GM19099 (cell line): Measurements from ENCODE around the gene GPR15.
A peak's percentile ranks its signal among the peaks of the same experiment; 100 is the strongest.

Experiments used
- POLR2A ChIP-seq: IDR thresholded peaks from 3 replicates; pipeline ENCODE4 v1.6.1; 2011; ENCODE audit warnings: low read depth; ENCODE audit not compliant: insufficient read length; ENCODE audit errors: extremely low read depth

The GPR15 gene

DNA sequence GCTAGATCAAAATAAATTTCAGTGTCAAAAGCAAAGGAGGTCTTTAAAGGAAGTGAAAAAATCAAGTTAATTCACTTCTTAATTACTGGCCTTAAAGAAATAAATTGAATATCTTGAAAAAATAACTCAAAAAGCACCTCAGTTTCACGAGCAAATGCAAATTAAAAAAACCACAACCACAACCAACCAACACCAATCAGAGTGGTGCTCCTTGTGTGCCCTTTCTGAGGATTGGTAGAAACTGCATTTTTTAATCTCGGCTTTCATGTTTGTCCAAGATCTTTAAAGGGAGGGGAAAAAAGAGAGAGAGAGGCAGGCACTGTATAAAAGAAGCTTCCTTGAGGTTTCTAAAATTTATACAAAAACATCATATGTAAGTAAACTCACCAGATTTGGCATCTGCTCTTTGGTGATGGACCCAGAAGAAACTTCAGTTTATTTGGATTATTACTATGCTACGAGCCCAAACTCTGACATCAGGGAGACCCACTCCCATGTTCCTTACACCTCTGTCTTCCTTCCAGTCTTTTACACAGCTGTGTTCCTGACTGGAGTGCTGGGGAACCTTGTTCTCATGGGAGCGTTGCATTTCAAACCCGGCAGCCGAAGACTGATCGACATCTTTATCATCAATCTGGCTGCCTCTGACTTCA is at the start of gene GPR15:
Gene GPR15 (plus strand): TSS at position 357 of the 653 bp plus-strand sequence. CDS start 56 bp downstream, at position 413.
- TF ChIP-seq POLR2A: peak; percentile 49

- no peak for TF ChIP-seq POLR2A
Measured at GRCh38 chr3:98482717-98483482, 48.9 kb upstream of the GPR15 start.

DNA sequence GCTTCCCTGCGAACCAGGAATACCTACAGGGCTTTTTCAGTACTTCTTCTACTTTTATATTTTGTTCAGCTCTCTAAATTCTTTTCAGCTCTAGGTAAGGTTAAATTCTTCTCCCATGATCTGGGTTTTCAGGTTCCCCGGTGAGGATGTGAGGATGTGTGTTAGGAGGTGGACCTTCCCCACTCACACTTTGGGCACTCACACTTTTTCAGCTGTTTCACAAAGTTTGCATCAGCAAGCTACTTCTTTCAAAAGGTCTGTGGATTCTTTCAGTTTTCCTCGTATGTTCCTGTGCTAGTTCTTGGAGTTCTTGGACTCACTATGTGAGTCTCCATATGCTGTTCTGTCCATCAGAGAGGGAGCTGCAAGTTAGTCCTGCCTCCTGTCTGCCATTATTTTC is 48.2 kb upstream of the GPR15 start:
- no peak for TF ChIP-seq POLR2A

DNA sequence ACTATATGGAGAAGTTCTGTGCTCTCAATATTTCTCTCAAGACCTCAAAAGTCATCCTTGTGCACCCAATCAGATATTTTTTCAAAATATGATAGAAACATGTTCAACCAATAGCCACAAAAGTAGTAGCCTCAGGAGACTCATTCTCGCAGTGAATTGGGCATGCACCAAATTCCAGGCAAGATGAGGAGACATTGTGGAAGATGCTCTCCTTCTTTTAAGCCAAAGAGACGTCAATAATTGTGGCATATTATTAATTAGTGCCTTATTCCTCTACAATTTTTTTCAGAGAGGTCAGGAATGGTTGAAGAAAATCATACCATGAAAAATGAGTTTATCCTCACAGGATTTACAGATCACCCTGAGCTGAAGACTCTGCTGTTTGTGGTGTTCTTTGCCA is 34.4 kb upstream of the GPR15 start, which contains the start of gene OR5K2:
Gene OR5K2 (plus strand): TSS at position 301 of the 400 bp plus-strand sequence. CDS start 0 bp downstream, at position 301.
- TF ChIP-seq POLR2A: no peak

- TF ChIP-seq POLR2A: no peak
Measured at GRCh38 chr3:98500019-98500418, 31.8 kb upstream of the GPR15 start.

DNA sequence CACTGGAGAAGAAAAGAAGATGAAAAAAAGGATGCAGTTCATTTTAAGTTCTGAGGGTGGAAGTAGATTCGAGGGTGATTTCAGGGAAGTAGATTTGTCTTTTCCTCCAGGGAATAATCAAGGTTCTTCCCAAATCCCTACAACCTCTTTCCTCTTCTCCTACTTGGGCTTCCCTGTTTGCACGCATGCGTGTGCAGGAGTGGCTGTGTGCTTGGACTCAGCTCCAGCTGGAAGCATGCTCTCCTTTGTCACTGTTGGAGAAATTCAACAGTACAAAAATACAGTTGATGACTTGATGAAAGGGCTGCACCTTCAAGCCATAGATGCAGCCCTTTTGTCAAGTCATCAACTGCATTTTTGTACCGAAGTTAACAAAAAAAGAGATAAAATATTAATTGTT is 30.5 kb upstream of the GPR15 start:
- no peak for TF ChIP-seq POLR2A

DNA sequence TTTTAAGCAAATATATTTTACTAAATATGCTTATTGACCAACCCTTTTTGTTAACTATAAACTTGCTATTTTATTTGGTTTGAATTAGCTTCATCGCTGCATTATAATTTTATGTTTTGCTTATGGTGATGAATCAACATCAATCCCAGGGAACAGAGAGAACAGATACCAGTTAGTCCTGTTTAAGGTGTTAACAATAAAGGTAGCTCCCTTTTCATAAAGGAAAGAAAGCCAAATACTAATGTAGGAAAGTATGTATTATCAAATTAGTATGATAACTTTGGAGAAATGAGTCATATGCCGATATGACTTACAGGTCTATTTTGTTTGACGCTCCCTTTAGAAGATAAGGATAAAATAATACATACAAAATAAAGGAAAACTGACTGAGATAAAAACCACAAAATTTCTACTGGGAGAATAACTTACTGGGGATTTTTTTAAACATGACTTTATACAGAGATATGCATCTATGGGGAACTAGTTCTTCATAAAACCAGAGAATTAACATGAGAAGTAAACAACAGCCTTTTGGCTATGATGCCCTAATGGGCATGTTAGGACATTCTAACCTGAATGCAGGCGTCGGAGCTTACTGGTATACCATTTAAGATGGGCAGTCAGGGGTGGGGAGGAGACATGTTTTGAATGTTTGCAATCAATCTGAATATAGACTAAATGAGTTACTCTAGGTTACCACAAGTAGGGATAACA is 29.8 kb upstream of the GPR15 start:
- no peak for TF ChIP-seq POLR2A

- TF ChIP-seq POLR2A: no peak
Measured at GRCh38 chr3:98504539-98504938, 27.2 kb upstream of the GPR15 start.

GRCh38 chr3:98508582-98508981 is 23.2 kb upstream of the GPR15 start:
- no peak for TF ChIP-seq POLR2A

- TF ChIP-seq POLR2A: no peak
Measured at GRCh38 chr3:98512576-98512975, 19.2 kb upstream of the GPR15 start.

DNA sequence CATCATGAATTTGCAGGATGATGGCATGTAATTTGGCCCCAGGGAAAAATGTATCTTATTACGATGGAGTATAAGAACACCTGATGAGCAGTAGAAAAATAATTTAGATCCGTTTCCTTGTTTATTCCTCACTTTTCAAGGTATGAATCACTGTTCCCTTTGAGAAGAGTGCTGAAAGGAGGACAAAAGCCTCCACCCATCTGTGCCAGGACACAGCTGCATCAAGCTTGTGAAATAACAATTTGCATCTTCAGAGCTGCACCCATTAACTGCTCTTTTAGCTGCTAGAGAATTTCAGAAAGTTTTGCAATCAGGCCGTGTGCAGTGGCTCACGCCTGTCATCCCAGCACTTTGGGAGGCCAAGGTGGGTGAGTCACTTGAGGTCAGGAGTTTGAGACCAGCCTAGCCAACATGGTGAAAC is 18.7 kb upstream of the GPR15 start:
- TF ChIP-seq POLR2A: no peak

DNA sequence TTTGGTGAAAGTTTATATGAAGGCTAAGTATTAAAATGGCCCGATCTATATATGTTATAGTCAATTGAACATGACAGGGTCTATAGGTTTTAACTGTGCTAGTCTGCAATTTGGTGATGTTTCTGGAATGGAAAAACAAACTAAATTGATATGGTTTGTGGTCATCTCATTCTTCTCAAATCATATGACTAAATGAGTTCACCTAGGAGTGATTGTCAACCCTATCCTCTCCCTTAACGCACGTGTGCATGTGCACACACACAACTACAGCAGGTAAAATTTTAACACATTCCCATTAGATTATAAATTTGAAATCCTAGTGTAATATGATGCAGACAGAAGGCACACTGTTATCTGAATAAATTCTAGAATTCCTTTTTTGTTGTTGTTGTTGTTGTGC is 18.0 kb upstream of the GPR15 start:
- TF ChIP-seq POLR2A: no peak

DNA sequence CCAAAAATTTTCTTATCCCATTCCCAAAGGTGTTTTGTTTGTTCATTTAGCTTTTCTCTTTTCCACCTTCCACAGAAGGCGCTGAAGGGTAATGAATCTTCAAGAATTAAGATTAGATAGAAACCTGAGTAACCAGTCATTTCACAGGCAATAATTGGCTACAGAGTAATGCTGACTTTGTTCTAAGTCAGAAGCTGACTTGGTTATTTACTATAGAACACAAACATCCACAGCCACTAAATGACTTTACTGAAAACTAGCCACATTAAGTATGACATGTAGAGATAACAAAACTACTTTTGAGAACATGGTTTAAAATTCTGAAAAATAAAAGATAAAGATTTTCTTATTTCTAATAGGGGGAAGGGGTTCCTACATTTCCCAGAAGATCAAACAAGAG is 16.8 kb upstream of the GPR15 start:
- TF ChIP-seq POLR2A: no peak

- TF ChIP-seq POLR2A: no peak
Measured at GRCh38 chr3:98518816-98519215, 13.0 kb upstream of the GPR15 start.

GRCh38 chr3:98519351-98519750 is 12.4 kb upstream of the GPR15 start:
- TF ChIP-seq POLR2A: peak; percentile 32

DNA sequence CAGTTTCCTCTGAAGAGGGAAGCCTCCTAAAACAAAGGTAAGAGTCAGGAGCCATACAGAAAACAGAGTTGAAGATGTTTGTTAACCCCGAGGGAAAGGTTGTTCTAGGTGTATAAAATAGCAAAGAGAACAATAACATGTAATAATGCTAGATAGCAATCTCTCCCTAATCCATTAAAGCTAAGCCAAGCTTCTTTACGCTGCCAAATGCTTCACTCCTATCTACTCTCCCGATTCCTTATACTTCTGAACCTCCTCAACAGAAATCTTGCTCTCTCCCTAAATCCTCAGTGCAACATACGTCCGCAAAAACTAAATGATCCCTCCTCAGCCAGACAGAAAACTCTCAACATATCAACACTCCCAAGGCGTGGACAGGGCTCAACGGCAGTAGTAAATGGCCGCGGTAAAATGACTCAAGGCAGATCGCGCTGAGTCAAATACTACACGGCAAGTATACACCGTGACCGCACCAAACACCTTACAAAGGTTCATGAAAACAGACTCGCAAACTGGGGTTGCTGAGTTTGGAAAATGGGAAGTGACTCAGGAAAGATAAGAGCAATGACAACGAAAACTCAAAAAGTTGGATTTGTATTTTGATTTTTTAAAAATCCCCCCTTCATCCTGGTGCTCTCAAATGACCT is 9.8 kb upstream of the GPR15 start:
- TF ChIP-seq POLR2A: peak; percentile 15
